Measurements from ENCODE around the gene JMJD1C. TPM values are rescaled to one million over a fixed set of nuclear protein-coding genes. Genes with fewer than 3 reads are reported as not detected.
"Not testable (repeated sequence)": the region's sequence is repeated elsewhere in the genome, so short reads cannot be mapped to it uniquely, and the experiment has no call there.

The JMJD1C gene
- total RNA-seq, 2 experiments from 2014 or later = 389 to 399 TPM

DNA sequence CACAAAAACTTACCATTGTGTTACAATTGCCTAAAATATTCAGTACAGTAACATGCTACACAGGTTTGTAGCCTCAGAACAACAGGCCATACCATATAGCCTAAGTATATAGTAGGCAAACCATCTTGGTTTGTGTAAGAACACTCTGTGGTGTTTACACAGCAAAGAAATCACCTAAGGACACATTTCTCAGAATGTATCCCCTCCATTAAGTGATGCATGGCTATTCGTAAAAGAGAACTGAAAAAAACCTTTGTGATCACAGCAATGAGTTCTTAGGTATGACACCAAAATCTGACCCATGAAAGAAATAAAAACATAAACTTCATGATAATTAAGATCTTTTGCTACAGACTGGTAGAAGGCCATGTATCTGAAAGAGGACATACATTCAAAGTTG is 121.5 kb downstream of the JMJD1C start:
- Histone ChIP-seq H3K36me3 (ENCODE audit: insufficient read depth, low read length) (peaks cover 3% of the 10 kb centered on the region), H3K4me1 (ENCODE audit: insufficient read depth, low read length) (no peaks in the 10 kb centered on the region), H3K4me3 (ENCODE audit: low read length) (no peak overlapping the region), H3K27me3 (ENCODE audit: control insufficient read depth in 1 of 2, insufficient read depth in 2 of 2, low read length in 2 of 2) (no peaks in the 10 kb centered on the region), H3K9me3 (ENCODE audit: control insufficient read depth in 1 of 2, insufficient read depth in 1 of 2, low read length in 2 of 2) (peaks cover 0 to 5% of the 10 kb centered on the region in 2 experiments), H3K27ac (ENCODE audit: low read depth in 1 of 2, low read length in 2 of 2) (no peak overlapping the region)
- H3K36me3 Mint-ChIP-seq (ENCODE audit: low read depth) = peaks cover 1% of the 10 kb centered on the region
- ChIA-PET CTCF (no interaction called here), POLR2A (no interaction called here)
- no peaks in the 10 kb centered on the region for H3K9me3 Mint-ChIP-seq
- peaks cover 24% of the 10 kb centered on the region for H3K4me1 Mint-ChIP-seq (ENCODE audit: low read depth)
- intact Hi-C loops (cut with DNase I, micrococcal nuclease) = no loop called here
- ATAC-seq (ENCODE audit: poor library complexity) (no peak), DNase-seq (no peak)
- H3K27me3 Mint-ChIP-seq = no peaks in the 10 kb centered on the region
- H3K4me3 Mint-ChIP-seq = no peak overlapping the region
- H3K27ac Mint-ChIP-seq = no peak overlapping the region
- TF ChIP-seq, protein P1, sequence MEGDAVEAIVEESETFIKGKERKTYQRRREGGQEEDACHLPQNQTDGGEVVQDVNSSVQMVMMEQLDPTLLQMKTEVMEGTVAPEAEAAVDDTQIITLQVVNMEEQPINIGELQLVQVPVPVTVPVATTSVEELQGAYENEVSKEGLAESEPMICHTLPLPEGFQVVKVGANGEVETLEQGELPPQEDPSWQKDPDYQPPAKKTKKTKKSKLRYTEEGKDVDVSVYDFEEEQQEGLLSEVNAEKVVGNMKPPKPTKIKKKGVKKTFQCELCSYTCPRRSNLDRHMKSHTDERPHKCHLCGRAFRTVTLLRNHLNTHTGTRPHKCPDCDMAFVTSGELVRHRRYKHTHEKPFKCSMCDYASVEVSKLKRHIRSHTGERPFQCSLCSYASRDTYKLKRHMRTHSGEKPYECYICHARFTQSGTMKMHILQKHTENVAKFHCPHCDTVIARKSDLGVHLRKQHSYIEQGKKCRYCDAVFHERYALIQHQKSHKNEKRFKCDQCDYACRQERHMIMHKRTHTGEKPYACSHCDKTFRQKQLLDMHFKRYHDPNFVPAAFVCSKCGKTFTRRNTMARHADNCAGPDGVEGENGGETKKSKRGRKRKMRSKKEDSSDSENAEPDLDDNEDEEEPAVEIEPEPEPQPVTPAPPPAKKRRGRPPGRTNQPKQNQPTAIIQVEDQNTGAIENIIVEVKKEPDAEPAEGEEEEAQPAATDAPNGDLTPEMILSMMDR (IDR thresholded peaks at IDR 0.05) = no peak

DNA sequence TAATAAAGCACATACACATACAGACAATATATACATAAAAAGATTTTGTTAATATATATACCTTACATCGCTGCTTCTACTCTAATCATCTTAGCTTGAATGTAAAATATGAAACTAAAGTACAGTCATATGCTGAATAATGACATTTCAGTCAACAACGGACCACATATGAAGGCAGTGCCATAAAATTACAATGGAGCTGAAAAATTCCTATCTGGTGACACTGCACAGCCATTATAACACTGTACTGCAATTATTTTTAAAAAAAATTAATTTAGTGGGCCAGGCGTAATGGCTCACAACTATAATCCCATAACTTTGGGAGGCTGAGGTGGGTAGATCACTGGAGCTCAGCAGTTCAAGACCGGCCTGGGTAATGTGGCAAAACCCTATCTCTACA is 122.3 kb downstream of the JMJD1C start:
- intact Hi-C loops (cut with DNase I, micrococcal nuclease) = no loop called here
- no peaks in the 10 kb centered on the region for H3K27me3 Mint-ChIP-seq
- H3K4me1 Mint-ChIP-seq (ENCODE audit: low read depth) = peaks cover 28% of the 10 kb centered on the region
- no peaks in the 10 kb centered on the region for H3K27me3 ChIP-seq (ENCODE audit: control insufficient read depth in 1 of 2, insufficient read depth in 2 of 2, low read length in 2 of 2)
- H3K4me3 ChIP-seq (ENCODE audit: low read length) = no peak overlapping the region
- no peaks in the 10 kb centered on the region for H3K9me3 Mint-ChIP-seq
- TF ChIP-seq, protein P1 (IDR thresholded peaks at IDR 0.05) = no peak
- H3K4me1 ChIP-seq (ENCODE audit: insufficient read depth, low read length) = no peaks in the 10 kb centered on the region
- H3K27ac ChIP-seq (ENCODE audit: low read depth in 1 of 2, low read length in 2 of 2) = no peak overlapping the region
- peaks cover 0 to 5% of the 10 kb centered on the region in 2 experiments for H3K9me3 ChIP-seq (ENCODE audit: control insufficient read depth in 1 of 2, insufficient read depth in 1 of 2, low read length in 2 of 2)
- no peak overlapping the region for H3K27ac Mint-ChIP-seq
- DNase-seq = no peak
- no peak overlapping the region for H3K4me3 Mint-ChIP-seq
- ChIA-PET CTCF (interaction anchor here (0.9 kb wide), 1 partner anchor 18 kb away, joined by 3 read pairs; no protein-coding TSS in a partner anchor), POLR2A (no interaction called here)
- H3K36me3 Mint-ChIP-seq (ENCODE audit: low read depth) = peaks cover 6% of the 10 kb centered on the region
- peaks cover 3% of the 10 kb centered on the region for H3K36me3 ChIP-seq (ENCODE audit: insufficient read depth, low read length)
- no peak for ATAC-seq (ENCODE audit: poor library complexity)

DNA sequence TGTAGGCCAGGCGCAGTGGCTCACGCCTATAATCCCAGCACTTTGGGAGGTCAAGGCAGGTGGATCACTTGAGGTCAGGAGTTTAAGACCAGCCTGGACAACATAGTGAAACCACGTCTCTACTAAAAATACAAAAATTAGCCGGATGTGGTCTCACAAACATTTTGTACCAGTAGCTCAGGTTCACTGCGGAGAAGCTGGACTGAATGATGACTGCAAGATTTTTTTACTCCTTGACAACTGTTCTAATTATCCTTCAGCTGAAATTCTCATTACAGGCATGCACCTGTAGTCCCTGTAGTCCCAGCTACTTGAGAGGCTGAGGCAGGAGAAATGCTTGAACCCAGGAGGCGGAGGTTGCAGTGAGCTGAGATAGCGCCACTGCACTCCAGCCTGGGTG is 126.1 kb downstream of the JMJD1C start:
- H3K27me3 ChIP-seq (ENCODE audit: control insufficient read depth in 1 of 2, insufficient read depth in 2 of 2, low read length in 2 of 2); POLR2A ChIA-PET; H3K27ac Mint-ChIP-seq; H3K27ac ChIP-seq (ENCODE audit: low read depth in 1 of 2, low read length in 2 of 2); H3K36me3 ChIP-seq (ENCODE audit: insufficient read depth, low read length); CTCF ChIA-PET; DNase-seq; H3K9me3 ChIP-seq (ENCODE audit: control insufficient read depth in 1 of 2, insufficient read depth in 1 of 2, low read length in 2 of 2); H3K36me3 Mint-ChIP-seq (ENCODE audit: low read depth); H3K4me1 ChIP-seq (ENCODE audit: insufficient read depth, low read length); H3K4me3 ChIP-seq (ENCODE audit: low read length); H3K4me3 Mint-ChIP-seq; H3K9me3 Mint-ChIP-seq; ATAC-seq (ENCODE audit: poor library complexity); H3K27me3 Mint-ChIP-seq: not testable (repeated sequence)
- peaks cover 19% of the 10 kb centered on the region for H3K4me1 Mint-ChIP-seq (ENCODE audit: low read depth)
- intact Hi-C loops (cut with DNase I, micrococcal nuclease) = loop anchor here in 1 of 2 experiments (2.0 kb wide), 1 partner anchor 35 kb away; no protein-coding TSS in a partner anchor

Measured in CD4-positive, alpha-beta T cell (primary cell).